T-helper 17 cell (primary cell): Measurements from ENCODE around the gene MAML3. TPM values are rescaled to one million over a fixed set of nuclear protein-coding genes. Genes with fewer than 3 reads are reported as not detected.

Experiments used
- ATAC-seq: fragments of 150-1000 bp; cut with Tn5 transposase; 2 replicates; pipeline ENCODE4 v1.10.0; 2021; ENCODE audit warnings: mild to moderate bottlenecking, moderate library complexity
- DNase-seq, 3 donors: peaks; one replicate each; pipeline versions ENCODE4 v3.0.0 to v3.0.0-alpha.2; 2020 to 2021
- H3K9me3 ChIP-seq: one replicate; pipeline ENCODE4 v1.7.0; 2013; ENCODE audit warnings: low read length, mild to moderate bottlenecking; ENCODE audit not compliant: control insufficient read depth, poor library complexity, severe bottlenecking
- H3K27ac Mint-ChIP-seq: one replicate; pipeline ENCODE4 v1.8.0; 2022; ENCODE audit warnings: mild to moderate bottlenecking, moderate library complexity, mixed read lengths
- H3K27me3 Mint-ChIP-seq: one replicate; pipeline ENCODE4 v1.8.0; 2022; ENCODE audit warnings: mixed read lengths
- H3K36me3 Mint-ChIP-seq: one replicate; pipeline ENCODE4 v1.8.0; 2022; ENCODE audit warnings: low read depth, mixed read lengths
- H3K4me1 Mint-ChIP-seq: one replicate; pipeline ENCODE4 v1.8.0; 2022; ENCODE audit warnings: mild to moderate bottlenecking, mixed read lengths
- H3K4me3 Mint-ChIP-seq: one replicate; pipeline ENCODE4 v1.8.0; 2022; ENCODE audit warnings: mild to moderate bottlenecking, moderate library complexity, mixed read lengths
- total RNA-seq, 4 donors: library from RNA in 2 of 4; stranded (reverse) in 2 of 4; gene quantifications; one replicate each; pipeline ENCODE4 v1.2.3 and lab custom pipeline; 2022 to 2026

MAML3 gene
- total RNA-seq, 2 donors from 2014 or later, result 1.1 to 4.2 TPM

GRCh38 chr4:139816856-139817255, 337.1 kb downstream of the MAML3 start:
- no peak overlapping the region for H3K4me3 Mint-ChIP-seq
- no peaks in the 10 kb centered on the region for H3K36me3 Mint-ChIP-seq
- ATAC-seq (no peak), DNase-seq (no peak)
- H3K27me3 Mint-ChIP-seq, result no peaks in the 10 kb centered on the region
- no peak overlapping the region for H3K27ac Mint-ChIP-seq
- H3K9me3 ChIP-seq, result no peaks in the 10 kb centered on the region
- peaks cover 4% of the 10 kb centered on the region for H3K4me1 Mint-ChIP-seq

GRCh38 chr4:139815778-139816601, 338.0 kb downstream of the MAML3 start:
- H3K36me3 Mint-ChIP-seq, result peaks cover 3% of the 10 kb centered on the region
- no peaks in the 10 kb centered on the region for H3K27me3 Mint-ChIP-seq
- ATAC-seq, result peak; percentile 36
- no peak overlapping the region for H3K27ac Mint-ChIP-seq
- H3K4me3 Mint-ChIP-seq, result no peak overlapping the region
- no peak for DNase-seq
- H3K9me3 ChIP-seq, result no peaks in the 10 kb centered on the region
- H3K4me1 Mint-ChIP-seq, result peaks cover 4% of the 10 kb centered on the region

GRCh38 chr4:139814323-139815015, 339.5 kb downstream of the MAML3 start:
- no peak overlapping the region for H3K27ac Mint-ChIP-seq
- H3K27me3 Mint-ChIP-seq, result peaks cover 4% of the 10 kb centered on the region

GRCh38 chr4:139813881-139814280, 340.1 kb downstream of the MAML3 start:
- H3K27ac Mint-ChIP-seq, result no peak overlapping the region
- peaks cover 4% of the 10 kb centered on the region for H3K4me1 Mint-ChIP-seq
- no peak overlapping the region for H3K4me3 Mint-ChIP-seq
- no peak for ATAC-seq
- H3K36me3 Mint-ChIP-seq, result peaks cover 3% of the 10 kb centered on the region
- peaks cover 10% of the 10 kb centered on the region for H3K27me3 Mint-ChIP-seq
- no peaks in the 10 kb centered on the region for H3K9me3 ChIP-seq
- DNase-seq, result no peak

More at GRCh38 chr4:139814323-139815015, 339.5 kb downstream of the MAML3 start:
- ATAC-seq (no peak), DNase-seq (no peak)
- peaks cover 3% of the 10 kb centered on the region for H3K36me3 Mint-ChIP-seq
- no peaks in the 10 kb centered on the region for H3K9me3 ChIP-seq
- no peak overlapping the region for H3K4me3 Mint-ChIP-seq
- H3K4me1 Mint-ChIP-seq, result peaks cover 4% of the 10 kb centered on the region

- H3K4me1 Mint-ChIP-seq, result no peaks in the 10 kb centered on the region
- DNase-seq, result no peak
- peaks cover 5% of the 10 kb centered on the region for H3K36me3 Mint-ChIP-seq
- no peaks in the 10 kb centered on the region for H3K9me3 ChIP-seq
- no peak overlapping the region for H3K4me3 Mint-ChIP-seq
- peaks cover 26% of the 10 kb centered on the region for H3K27me3 Mint-ChIP-seq
- H3K27ac Mint-ChIP-seq, result no peak overlapping the region
- ATAC-seq, result no peak
Observed at GRCh38 chr4:139810710-139811109, 343.3 kb downstream of the MAML3 start.

GRCh38 chr4:139809757-139810140, 344.2 kb downstream of the MAML3 start:
- no peaks in the 10 kb centered on the region for H3K9me3 ChIP-seq
- ATAC-seq (no peak), DNase-seq (no peak)
- Mint-ChIP-seq H3K27me3 (peaks cover 26% of the 10 kb centered on the region), H3K4me3 (no peak overlapping the region), H3K4me1 (no peaks in the 10 kb centered on the region), H3K27ac (no peak overlapping the region), H3K36me3 (peaks cover 5% of the 10 kb centered on the region)

- no peaks in the 10 kb centered on the region for H3K4me1 Mint-ChIP-seq
- H3K27ac Mint-ChIP-seq, result no peak overlapping the region
- no peak for DNase-seq
- no peak overlapping the region for H3K4me3 Mint-ChIP-seq
- no peak for ATAC-seq
- H3K36me3 Mint-ChIP-seq, result peaks cover 5% of the 10 kb centered on the region
- peaks cover 26% of the 10 kb centered on the region for H3K27me3 Mint-ChIP-seq
- H3K9me3 ChIP-seq, result no peaks in the 10 kb centered on the region
Observed at GRCh38 chr4:139808808-139809756, 344.9 kb downstream of the MAML3 start.

- Mint-ChIP-seq H3K27ac (no peak overlapping the region), H3K4me3 (no peak overlapping the region), H3K36me3 (peaks cover 5% of the 10 kb centered on the region), H3K4me1 (no peaks in the 10 kb centered on the region), H3K27me3 (peaks cover 26% of the 10 kb centered on the region)
- ATAC-seq, result no peak
- no peaks in the 10 kb centered on the region for H3K9me3 ChIP-seq
- DNase-seq, result no peak
Observed at GRCh38 chr4:139808381-139808807, 345.6 kb downstream of the MAML3 start.

GRCh38 chr4:139807483-139807882, 346.5 kb downstream of the MAML3 start:
- no peak overlapping the region for H3K4me3 Mint-ChIP-seq
- H3K9me3 ChIP-seq, result no peaks in the 10 kb centered on the region
- peaks cover 26% of the 10 kb centered on the region for H3K27me3 Mint-ChIP-seq
- no peak overlapping the region for H3K27ac Mint-ChIP-seq
- H3K36me3 Mint-ChIP-seq, result peaks cover 5% of the 10 kb centered on the region
- H3K4me1 Mint-ChIP-seq, result peaks cover 2% of the 10 kb centered on the region
- DNase-seq (no peak), ATAC-seq (no peak)

- no peaks in the 10 kb centered on the region for H3K9me3 ChIP-seq
- H3K27ac Mint-ChIP-seq, result no peak overlapping the region
- H3K4me3 Mint-ChIP-seq, result no peak overlapping the region
- DNase-seq (no peak), ATAC-seq (no peak)
- H3K27me3 Mint-ChIP-seq, result peaks cover 26% of the 10 kb centered on the region
- H3K4me1 Mint-ChIP-seq, result peaks cover 2% of the 10 kb centered on the region
- H3K36me3 Mint-ChIP-seq, result peaks cover 5% of the 10 kb centered on the region
Observed at GRCh38 chr4:139806929-139807328, 347.1 kb downstream of the MAML3 start.

GRCh38 chr4:139802931-139803330, 351.1 kb downstream of the MAML3 start:
- peaks cover 20% of the 10 kb centered on the region for H3K27me3 Mint-ChIP-seq
- DNase-seq, result no peak
- ATAC-seq, result no peak
- H3K27ac Mint-ChIP-seq, result no peak overlapping the region
- H3K4me1 Mint-ChIP-seq, result peaks cover 2% of the 10 kb centered on the region
- H3K36me3 Mint-ChIP-seq, result peaks cover 2% of the 10 kb centered on the region
- no peaks in the 10 kb centered on the region for H3K9me3 ChIP-seq
- no peak overlapping the region for H3K4me3 Mint-ChIP-seq

- Mint-ChIP-seq H3K27me3 (peaks cover 19% of the 10 kb centered on the region), H3K4me1 (peaks cover 2% of the 10 kb centered on the region), H3K27ac (no peak overlapping the region), H3K4me3 (no peak overlapping the region), H3K36me3 (peaks cover 2% of the 10 kb centered on the region)
- H3K9me3 ChIP-seq, result no peaks in the 10 kb centered on the region
- ATAC-seq, result no peak
- no peak for DNase-seq
Observed at GRCh38 chr4:139802488-139802887, 351.5 kb downstream of the MAML3 start.

GRCh38 chr4:139801895-139802294, 352.1 kb downstream of the MAML3 start:
- ATAC-seq (no peak), DNase-seq (no peak)
- Mint-ChIP-seq H3K36me3 (no peaks in the 10 kb centered on the region), H3K27me3 (peaks cover 18% of the 10 kb centered on the region), H3K4me3 (no peak overlapping the region), H3K4me1 (peaks cover 4% of the 10 kb centered on the region), H3K27ac (no peak overlapping the region)
- no peaks in the 10 kb centered on the region for H3K9me3 ChIP-seq
